Pancreas (tissue), 10 donors: Measurements from ENCODE around the gene AFF1. TPM values are rescaled to one million over a fixed set of nuclear protein-coding genes. Genes with fewer than 3 reads are reported as not detected.

ENCODE experiments used
- ATAC-seq, 4 donors: fragments of 200-7000 bp; cut with Tn5 transposase; one replicate each; pipeline versions ENCODE4 v1.8.0 to v1.9.1; 2020; ENCODE audit warnings: mild to moderate bottlenecking in 4 of 4, moderate library complexity in 4 of 4
- DNase-seq, 6 donors: peaks; one replicate each; pipeline ENCODE4 v3.0.0-alpha.2; 2020
- FAIRE-seq: peaks from 2 replicates; lab custom pipeline; 2012; peaks lifted over from hg19 to GRCh38; lab: Jason Lieb, UNC
- H3K27ac ChIP-seq, 4 donors: fragments of 200-600 bp; sonication (generic); 1 replicate in 3 of 4; 2 replicates in 1 of 4; pipeline versions ENCODE4 v1.5.0 to v1.8.0; 2020
- H3K27me3 ChIP-seq, 4 donors: fragments of 200-600 bp; one replicate each; pipeline ENCODE4 v1.8.0; 2021
- H3K36me3 ChIP-seq, 3 donors: fragments of 200-600 bp; sonication (generic) in 1 of 3; one replicate each; pipeline versions ENCODE4 v1.5.0 to v1.8.0; 2020 to 2021
- H3K4me1 ChIP-seq, 3 donors: fragments of 200-600 bp; one replicate each; pipeline ENCODE4 v1.8.0; 2021
- H3K4me3 ChIP-seq, 4 donors: fragments of 200-600 bp; sonication (generic) in 2 of 4; one replicate each; pipeline versions ENCODE4 v1.5.0 to v1.8.0; 2020 to 2021
- H3K9me3 ChIP-seq, 4 donors: fragments of 200-600 bp; one replicate each; pipeline ENCODE4 v1.8.0; 2021
- CTCF ChIP-seq, 4 donors: fragments of 200-600 bp; sonication (generic) in 3 of 4; IDR thresholded peaks; one replicate each; pipeline versions ENCODE4 v1.5.0 to v1.8.0; 2021; ENCODE audit warnings: antibody characterized with exemption in 4 of 4
- WGBS, 2 donors: extraction: QIAGEN DNeasy Blood & Tissue Kit; methylation state at CpG; one replicate each; pipeline ENCODE4 v1.1.7; 2013; 5-methylcytosine and 5-hydroxymethylcytosine counted together
- intact Hi-C, 3 donors: fragments of 100-400 bp; cut with DNase I; formaldehyde crosslinking; loops; one replicate each; pipeline versions ENCODE4 v1.11.1 to v1.14.2; 2022
- polyA plus RNA-seq, 2 donors: library from polyadenylated mRNA; stranded (reverse); fragments of 200-250 nt; gene quantifications; one replicate each; pipeline ENCODE4 v1.2.3, GENCODE V29; 2013
- total RNA-seq, 6 donors: library from RNA; stranded (reverse); fragmentation: NEBNext Ultra II Directional in 4 of 6; extraction: Animal tissue kit (Norgen Biotek cat#: 25700) in 4 of 6; gene quantifications; one replicate each; pipeline versions ENCODE4 v1.2.1 to v1.2.4, GENCODE V29; 2021 to 2023
- donor health status: healthy with polysubstance abuse.
- donor health status: DM: no; HTN: no; CAD: no; lungs with moderate emphysema.
- donor health status: DM: no; HTN: no; CAD: no.
- donor health status: control.
- donor health status: control.
- donor health status: Bipolar disorder and iron deficiency.
- donor health status: DM: yes; HTN: yes; CAD: no.
- donor health status: DM: no; HTN: no; CAD: no.
- donor health status: DM: no; HTN: no; CAD: no.
- donor health status: DM: yes; HTN: yes; CAD: no.

Gene AFF1
- total and polyA plus RNA-seq, 8 donors: 11.8 to 62.0 (median 40.4) TPM

- H3K4me1 ChIP-seq: peaks cover 9 to 67% (median 49%) of the 10 kb centered on the region in 3 donors
- no peaks in the 10 kb centered on the region for H3K36me3 ChIP-seq
- ATAC-seq (no peak), FAIRE-seq (no peak), DNase-seq (no peak)
- intact Hi-C loops: no loop called here
- H3K27me3 ChIP-seq: no peaks in the 10 kb centered on the region
- no peaks in the 10 kb centered on the region for H3K9me3 ChIP-seq
- no peak overlapping the region for H3K4me3 ChIP-seq
- 77 to 96% methylated on average over 1 of the region's 1 CpG for WGBS, 2 donors
- peak overlapping the region in 1 of 4 donors; percentile 12 for H3K27ac ChIP-seq
- no peak for TF ChIP-seq CTCF (IDR thresholded peaks at IDR 0.05)
Measured at GRCh38 chr4:87024201-87024600, 89.4 kb downstream of the AFF1 start.

GRCh38 chr4:87025023-87025613, 90.3 kb downstream of the AFF1 start:
- 43 to 44% methylated on average over 5 of the region's 5 CpGs for WGBS, 2 donors
- Histone ChIP-seq H3K4me1 (peaks cover 9 to 67% (median 59%) of the 10 kb centered on the region in 3 donors), H3K27ac (peak overlapping the region in 2 of 4 donors; percentile 6 to 26), H3K9me3 (no peaks in the 10 kb centered on the region), H3K4me3 (no peak overlapping the region), H3K36me3 (no peaks in the 10 kb centered on the region), H3K27me3 (no peaks in the 10 kb centered on the region)
- ATAC-seq: peak; percentile 33 to 54 (median 44)
- no peak for TF ChIP-seq CTCF (IDR thresholded peaks at IDR 0.05)
- intact Hi-C loops: no loop called here
- FAIRE-seq: no peak
- DNase-seq: no peak

GRCh38 chr4:87025614-87026041, 90.8 kb downstream of the AFF1 start:
- TF ChIP-seq CTCF (IDR thresholded peaks at IDR 0.05): no peak
- Histone ChIP-seq H3K9me3 (no peaks in the 10 kb centered on the region), H3K27me3 (no peaks in the 10 kb centered on the region), H3K4me1 (peaks cover 9 to 71% (median 63%) of the 10 kb centered on the region in 3 donors), H3K27ac (peak overlapping the region in 2 of 4 donors; percentile 6 to 26), H3K36me3 (no peaks in the 10 kb centered on the region), H3K4me3 (no peak overlapping the region)
- no peak for DNase-seq
- ATAC-seq: peak in 3 of 4 donors; percentile 11 to 25 (median 15)
- FAIRE-seq: no peak
- 70 to 72% methylated on average over 6 of the region's 6 CpGs for WGBS, 2 donors
- intact Hi-C loops: no loop called here

- Histone ChIP-seq H3K27ac (peak overlapping the region in 2 of 4 donors; percentile 6 to 30), H3K4me3 (no peak overlapping the region), H3K9me3 (no peaks in the 10 kb centered on the region), H3K36me3 (no peaks in the 10 kb centered on the region), H3K4me1 (peaks cover 15 to 82% (median 75%) of the 10 kb centered on the region in 3 donors), H3K27me3 (no peaks in the 10 kb centered on the region)
- FAIRE-seq (no peak), DNase-seq (no peak), ATAC-seq (peak in 1 of 4 donors; percentile 10)
- intact Hi-C loops: no loop called here
- WGBS, 2 donors: 63 to 69% methylated on average over 4 of the region's 4 CpGs
- TF ChIP-seq CTCF (IDR thresholded peaks at IDR 0.05): no peak
Measured at GRCh38 chr4:87026800-87027495, 92.1 kb downstream of the AFF1 start.
